GM10266 (cell line): ENCODE data around the gene MLPH.

ENCODE experiments used
- DNase-seq: peaks from one replicate; pipeline ENCODE4 v3.0.0; 2012; ENCODE audit errors: extremely low spot score
- CTCF ChIP-seq: IDR thresholded peaks from 2 replicates; pipeline ENCODE4 v1.5.1; 2012; ENCODE audit warnings: mild to moderate bottlenecking, low read depth; ENCODE audit not compliant: control insufficient read depth, insufficient read depth; ENCODE audit errors: missing control alignments

Gene MLPH

GRCh38 chr2:237603049-237603717, 116.1 kb downstream of the MLPH start:
- TF ChIP-seq CTCF = no peak
- no peak for DNase-seq

- DNase-seq = no peak
- TF ChIP-seq CTCF = no peak
Measured at GRCh38 chr2:237603718-237604362, 116.8 kb downstream of the MLPH start.

- no peak for TF ChIP-seq CTCF
- no peak for DNase-seq
Measured at GRCh38 chr2:237604391-237604790, 117.3 kb downstream of the MLPH start.
